Activated CD8-positive, alpha-beta T cell treated with anti-CD3 and anti-CD28 coated beads for 36 hours (primary cell): Measurements from ENCODE around the gene MRM1. TPM values are rescaled to one million over a fixed set of nuclear protein-coding genes. Genes with fewer than 3 reads are reported as not detected.

ENCODE experiments used
- ATAC-seq: fragments of 200-7000 bp; cut with Tn5 transposase; one replicate; pipeline ENCODE4 v1.10.0; 2021; ENCODE audit warnings: mild to moderate bottlenecking, moderate library complexity
- CTCF ChIA-PET: fragments of 350-600 bp; sonication (Branson Sonifier 250); formaldehyde crosslinking; loops from one replicate; lab custom pipeline; 2021; ENCODE audit warnings: antibody characterized with exemption; lab: Charles Lee
- POLR2A ChIA-PET: fragments of 350-600 bp; sonication (Branson Sonifier 250); formaldehyde crosslinking; loops from one replicate; lab custom pipeline; 2021; ENCODE audit warnings: antibody characterized with exemption; lab: Charles Lee
- DNase-seq: peaks from one replicate; pipeline ENCODE4 v3.0.0-alpha.2; 2020
- H3K27ac Mint-ChIP-seq: one replicate; pipeline ENCODE4 v1.8.0; 2021; ENCODE audit warnings: mild to moderate bottlenecking, mixed read lengths
- H3K27me3 Mint-ChIP-seq: one replicate; pipeline ENCODE4 v1.8.0; 2021; ENCODE audit warnings: mixed read lengths
- H3K36me3 Mint-ChIP-seq: one replicate; pipeline ENCODE4 v1.8.0; 2021; ENCODE audit warnings: low read depth, mixed read lengths
- H3K4me1 Mint-ChIP-seq: one replicate; pipeline ENCODE4 v1.8.0; 2021; ENCODE audit warnings: low read depth, mixed read lengths
- H3K4me3 Mint-ChIP-seq: one replicate; pipeline ENCODE4 v1.8.0; 2021; ENCODE audit warnings: mild to moderate bottlenecking, moderate library complexity, mixed read lengths
- H3K9me3 Mint-ChIP-seq: one replicate; pipeline ENCODE4 v1.8.0; 2021; ENCODE audit warnings: mixed read lengths
- intact Hi-C: fragments of 100-400 bp; cut with micrococcal nuclease; formaldehyde crosslinking; loops from one replicate; pipeline ENCODE4 v1.10.0; 2022
- total RNA-seq, 2 experiments: library from RNA; stranded (reverse); gene quantifications; one replicate each; pipeline ENCODE4 v1.2.3, GENCODE V29; 2021
- TF ChIP-seq, protein P1 (sequence below): fragments of 200-600 bp; IDR thresholded peaks from one replicate; pipeline ENCODE4 v1.8.0; 2022; ENCODE audit warnings: antibody characterized with exemption, mild to moderate bottlenecking

Gene MRM1
- total RNA-seq, 2 experiments from 2014 or later: 24.5 to 27.4 TPM

DNA sequence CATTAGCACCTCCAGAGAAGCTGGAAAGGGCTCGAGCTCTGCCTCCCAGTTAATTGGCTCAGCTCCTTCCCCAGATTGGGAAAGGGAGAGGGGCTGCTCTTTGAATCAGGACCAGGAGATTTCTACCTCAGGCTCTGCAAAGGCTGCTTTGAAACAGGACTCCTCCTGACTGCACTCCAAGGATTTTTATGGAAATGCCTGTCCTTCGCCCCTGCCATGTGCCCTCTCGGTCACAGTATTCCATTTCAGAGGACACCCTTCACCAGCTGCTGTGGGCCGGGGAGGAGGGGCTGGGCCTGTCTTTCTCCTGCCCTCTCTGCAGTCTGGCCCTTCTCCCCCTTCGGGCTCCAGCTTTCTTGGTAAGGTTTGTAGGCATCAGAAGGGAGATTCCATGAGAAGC lies 13.6 kb downstream of the MRM1 start:
- intact Hi-C loops: no loop called here
- ATAC-seq (no peak), DNase-seq (no peak)
- CTCF ChIA-PET: interaction anchor here (0.9 to 7.9 kb wide), 2 partner anchors 11 to 12 kb away, joined by 3 to 44 read pairs; partner anchors contain the start of gene MRM1
- Mint-ChIP-seq H3K27ac (no peak overlapping the region), H3K9me3 (no peaks in the 10 kb centered on the region), H3K36me3 (peaks cover 4% of the 10 kb centered on the region), H3K27me3 (no peaks in the 10 kb centered on the region), H3K4me3 (no peak overlapping the region), H3K4me1 (no peaks in the 10 kb centered on the region)
- TF ChIP-seq, protein P1, sequence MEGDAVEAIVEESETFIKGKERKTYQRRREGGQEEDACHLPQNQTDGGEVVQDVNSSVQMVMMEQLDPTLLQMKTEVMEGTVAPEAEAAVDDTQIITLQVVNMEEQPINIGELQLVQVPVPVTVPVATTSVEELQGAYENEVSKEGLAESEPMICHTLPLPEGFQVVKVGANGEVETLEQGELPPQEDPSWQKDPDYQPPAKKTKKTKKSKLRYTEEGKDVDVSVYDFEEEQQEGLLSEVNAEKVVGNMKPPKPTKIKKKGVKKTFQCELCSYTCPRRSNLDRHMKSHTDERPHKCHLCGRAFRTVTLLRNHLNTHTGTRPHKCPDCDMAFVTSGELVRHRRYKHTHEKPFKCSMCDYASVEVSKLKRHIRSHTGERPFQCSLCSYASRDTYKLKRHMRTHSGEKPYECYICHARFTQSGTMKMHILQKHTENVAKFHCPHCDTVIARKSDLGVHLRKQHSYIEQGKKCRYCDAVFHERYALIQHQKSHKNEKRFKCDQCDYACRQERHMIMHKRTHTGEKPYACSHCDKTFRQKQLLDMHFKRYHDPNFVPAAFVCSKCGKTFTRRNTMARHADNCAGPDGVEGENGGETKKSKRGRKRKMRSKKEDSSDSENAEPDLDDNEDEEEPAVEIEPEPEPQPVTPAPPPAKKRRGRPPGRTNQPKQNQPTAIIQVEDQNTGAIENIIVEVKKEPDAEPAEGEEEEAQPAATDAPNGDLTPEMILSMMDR: no peak
- POLR2A ChIA-PET: interaction anchor here (0.6 kb wide), 1 partner anchor 444 kb away, joined by 3 read pairs; no protein-coding TSS in a partner anchor

DNA sequence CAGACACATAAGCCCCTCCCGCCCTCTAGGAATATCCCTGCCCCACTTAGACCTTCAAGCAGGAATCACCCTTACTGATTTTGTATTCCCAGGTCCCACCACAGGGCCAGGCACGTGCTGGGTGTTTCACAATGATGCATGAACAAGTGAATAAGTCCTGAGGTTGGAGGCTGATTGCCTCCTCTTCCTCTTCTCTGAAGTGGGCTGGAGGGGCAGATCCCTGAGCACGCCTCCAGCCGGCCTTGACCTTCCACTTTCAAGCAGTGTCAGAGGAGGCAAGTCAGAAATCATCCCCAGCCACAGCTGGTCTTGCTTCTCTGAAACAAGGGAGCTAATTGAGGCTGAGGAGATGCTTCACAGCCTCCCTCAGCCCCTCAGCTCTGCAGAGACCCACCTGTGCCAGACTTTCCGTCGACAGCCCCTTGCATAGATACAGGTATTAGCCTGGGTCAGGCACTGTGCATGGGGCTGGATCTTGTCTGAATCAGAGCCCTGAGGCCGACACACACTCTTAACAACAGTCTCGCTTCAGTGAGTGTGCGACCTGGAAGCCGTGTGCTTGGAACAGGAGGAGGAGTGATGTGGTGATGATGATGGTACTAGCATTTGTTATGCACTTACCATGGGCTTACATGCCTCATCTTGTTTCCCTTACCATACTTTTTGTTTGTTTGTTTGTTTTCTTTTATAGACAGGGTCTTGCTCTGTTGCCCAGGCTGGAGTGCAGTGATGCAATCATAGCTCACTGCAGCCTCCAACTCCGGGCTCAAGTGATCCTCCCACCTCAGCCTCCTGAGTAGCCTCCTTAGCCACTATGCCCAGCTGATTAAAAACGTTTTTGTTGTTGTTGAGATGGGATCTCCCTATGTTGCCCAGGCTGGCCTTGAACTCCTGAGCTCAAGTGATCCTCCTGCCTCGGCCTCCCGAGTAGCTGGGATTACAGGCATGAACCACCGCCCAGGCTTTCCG lies 15.0 kb downstream of the MRM1 start:
- CTCF ChIA-PET: interaction anchor here (7.9 kb wide), 1 partner anchor 13 kb away, joined by 44 read pairs; the partner anchor contains the start of gene MRM1
- intact Hi-C loops: no loop called here

DNA sequence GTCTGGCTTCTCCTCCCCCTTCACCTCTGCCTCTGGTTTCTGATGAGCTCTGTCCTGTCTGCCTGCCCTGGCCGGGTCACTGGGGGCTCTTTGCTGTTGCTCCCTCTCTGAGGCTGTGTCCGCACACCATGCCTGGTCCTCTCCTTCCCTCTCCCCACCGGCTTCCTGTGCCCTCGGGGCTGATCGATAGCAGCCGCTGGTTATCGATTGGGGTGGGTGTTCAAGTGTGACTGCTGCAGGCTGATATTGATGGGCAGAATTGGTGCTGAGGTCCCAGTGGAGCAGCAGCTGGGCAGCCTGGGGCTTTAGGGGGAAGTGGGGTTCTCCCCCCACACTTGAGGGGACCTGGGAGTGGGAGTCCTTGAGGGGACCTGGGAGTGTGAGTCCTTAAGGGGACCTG lies 16.4 kb downstream of the MRM1 start:
- Mint-ChIP-seq H3K4me1 (no peaks in the 10 kb centered on the region), H3K27me3 (no peaks in the 10 kb centered on the region), H3K9me3 (no peaks in the 10 kb centered on the region), H3K27ac (no peak overlapping the region), H3K4me3 (no peak overlapping the region), H3K36me3 (no peaks in the 10 kb centered on the region)
- intact Hi-C loops: no loop called here
- ChIA-PET CTCF (interaction anchor here (7.9 kb wide), 1 partner anchor 15 kb away, joined by 44 read pairs; the partner anchor contains the start of gene MRM1), POLR2A (interaction anchor here (1.2 kb wide), 1 partner anchor 15 kb away, joined by 4 read pairs; no protein-coding TSS in a partner anchor)
- DNase-seq (no peak), ATAC-seq (no peak)
- TF ChIP-seq, protein P1: no peak

More for the DNA sequence above, 15.0 kb downstream of the MRM1 start:
- TF ChIP-seq, protein P1: no peak
- Mint-ChIP-seq H3K4me3 (no peak overlapping the region), H3K9me3 (no peaks in the 10 kb centered on the region), H3K27me3 (no peaks in the 10 kb centered on the region), H3K4me1 (no peaks in the 10 kb centered on the region), H3K36me3 (peaks cover under 1% of the 10 kb centered on the region), H3K27ac (no peak overlapping the region)
- DNase-seq: no peak
- POLR2A ChIA-PET: interaction anchor here (0.7 kb wide), 1 partner anchor 110 kb away, joined by 3 read pairs; no protein-coding TSS in a partner anchor
- no peak for ATAC-seq

DNA sequence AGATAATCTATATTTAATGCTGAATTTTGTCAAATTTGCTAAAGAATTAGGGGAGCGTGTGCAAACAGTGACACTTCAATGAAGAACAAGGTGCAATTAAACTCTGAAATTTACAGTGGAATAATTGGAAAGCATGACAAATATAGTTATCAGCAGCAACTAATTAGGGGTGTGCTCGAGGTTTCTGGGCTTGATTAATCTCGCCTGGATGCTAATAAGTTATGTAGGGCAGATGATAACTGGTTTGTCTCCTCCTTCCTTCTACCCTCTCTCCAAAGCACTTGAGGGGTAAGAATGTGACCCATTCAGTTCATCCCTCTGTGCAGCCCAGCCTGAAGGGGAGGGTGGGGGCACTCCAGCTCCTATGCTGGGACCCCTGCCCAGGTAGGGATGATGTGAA lies 21.9 kb downstream of the MRM1 start:
- TF ChIP-seq, protein P1: no peak
- Mint-ChIP-seq H3K4me3 (no peak overlapping the region), H3K27me3 (no peaks in the 10 kb centered on the region), H3K4me1 (no peaks in the 10 kb centered on the region), H3K9me3 (no peaks in the 10 kb centered on the region), H3K27ac (no peak overlapping the region), H3K36me3 (no peaks in the 10 kb centered on the region)
- intact Hi-C loops: no loop called here
- ATAC-seq: no peak
- ChIA-PET CTCF (no interaction called here), POLR2A (no interaction called here)
- no peak for DNase-seq
